HepG2 (cell line): ENCODE results near the gene MST1. TPM values are rescaled to one million over a fixed set of nuclear protein-coding genes. Genes with fewer than 3 reads are reported as not detected.

ENCODE experiments used
- AHR ChIP-seq: IDR thresholded peaks from 2 replicates; pipeline ENCODE4 v1.6.1; 2018; ENCODE audit warnings: missing genetic modification reagents, missing compliant biosample characterization
- CCAR2 ChIP-seq: fragments of 200-400 bp; formaldehyde crosslinking; optimal IDR thresholded peaks from 2 replicates; pipeline ENCODE3; 2018; ENCODE audit warnings: low read depth, mild to moderate bottlenecking, low read length, moderate library complexity
- DMAP1 ChIP-seq: IDR thresholded peaks from 2 replicates; pipeline ENCODE4 v1.6.1; 2016
- MAFK ChIP-seq, 2 experiments: IDR thresholded peaks in 1 of 2; conservative IDR thresholded peaks in 1 of 2; 2 replicates each; pipeline ENCODE4 v1.6.1; 2011; ENCODE audit warnings: improper control_type of control experiment in 2 of 2, low read length in 2 of 2
- MZF1 ChIP-seq: sonication (generic); formaldehyde crosslinking; IDR thresholded peaks from 2 replicates; pipeline ENCODE4 v1.8.1; 2023; ENCODE audit warnings: mild to moderate bottlenecking, missing genetic modification reagents, borderline replicate concordance
- NCOR1 ChIP-seq: fragments of 200-600 bp; sonication (generic); IDR thresholded peaks from 2 replicates; pipeline ENCODE4 v1.7.0; 2017; ENCODE audit warnings: antibody characterized with exemption, low read length, borderline replicate concordance
- NFIC ChIP-seq: IDR thresholded peaks from 2 replicates; pipeline ENCODE4 v1.6.1; 2012; ENCODE audit warnings: mild to moderate bottlenecking, low read length, inconsistent platforms
- RARA ChIP-seq: IDR thresholded peaks from 2 replicates; pipeline ENCODE4 v1.6.1; 2016; ENCODE audit warnings: missing genetic modification reagents, missing compliant biosample characterization
- SATB2 ChIP-seq: sonication (generic); formaldehyde crosslinking; IDR thresholded peaks from 2 replicates; pipeline ENCODE4 v1.5.0; 2020; ENCODE audit warnings: missing genetic modification reagents
- SOX13 ChIP-seq, 3 experiments: fragments of 450-650 bp in 1 of 3; sonication (generic) in 1 of 3; formaldehyde crosslinking in 1 of 3; IDR thresholded peaks in 2 of 3; conservative IDR thresholded peaks in 1 of 3; 2 replicates each; pipeline versions ENCODE4 v1.5.0 to v1.6.1; 2016 to 2020; ENCODE audit warnings: antibody characterized with exemption in 1 of 3, mild to moderate bottlenecking in 1 of 3, missing compliant biosample characterization in 1 of 3, missing genetic modification reagents in 1 of 3, moderate library complexity in 1 of 3
- SRY ChIP-seq: sonication (generic); formaldehyde crosslinking; IDR thresholded peaks from 2 replicates; pipeline ENCODE4 v1.8.0; 2022; ENCODE audit warnings: mild to moderate bottlenecking, missing genetic modification reagents
- SYNCRIP ChIP-seq: fragments of 200-400 bp; formaldehyde crosslinking; IDR thresholded peaks from 2 replicates; pipeline ENCODE4 v1.6.1; 2018; ENCODE audit warnings: mild to moderate bottlenecking, low read depth, low read length; ENCODE audit not compliant: insufficient read depth
- TARDBP ChIP-seq: sonication (generic); formaldehyde crosslinking; IDR thresholded peaks from 2 replicates; pipeline ENCODE4 v1.8.0; 2022; ENCODE audit warnings: mild to moderate bottlenecking, missing genetic modification reagents
- TBX3 ChIP-seq: fragments of 450-650 bp; IDR thresholded peaks from 2 replicates; pipeline ENCODE4 v1.6.1; 2017; ENCODE audit warnings: antibody characterized with exemption, mild to moderate bottlenecking, inconsistent platforms, borderline replicate concordance
- TCF7 ChIP-seq: sonication (generic); IDR thresholded peaks from 2 replicates; pipeline ENCODE4 v1.6.1; 2016; ENCODE audit warnings: antibody characterized with exemption, low read depth
- ZNF382 ChIP-seq: sonication (generic); formaldehyde crosslinking; IDR thresholded peaks from 2 replicates; pipeline ENCODE4 v1.5.0; 2020; ENCODE audit warnings: missing genetic modification reagents, mild to moderate bottlenecking, borderline replicate concordance
- ZNF446 ChIP-seq: sonication (generic); formaldehyde crosslinking; IDR thresholded peaks from 2 replicates; pipeline ENCODE4 v1.5.0; 2020; ENCODE audit warnings: mild to moderate bottlenecking, missing genetic modification reagents
- ZNF460 ChIP-seq: sonication (generic); formaldehyde crosslinking; IDR thresholded peaks from 2 replicates; pipeline ENCODE4 v1.5.1; 2020; ENCODE audit warnings: missing genetic modification reagents, mild to moderate bottlenecking, borderline replicate concordance
- ZNF740 ChIP-seq: sonication (generic); formaldehyde crosslinking; IDR thresholded peaks from 2 replicates; pipeline ENCODE4 v1.4.0; 2020; ENCODE audit warnings: missing genetic modification reagents
- ZNF770 ChIP-seq: sonication (generic); formaldehyde crosslinking; IDR thresholded peaks from 2 replicates; pipeline ENCODE4 v1.5.0; 2020; ENCODE audit warnings: mild to moderate bottlenecking, missing genetic modification reagents
- polyA plus RNA-seq, 8 experiments: library from polyadenylated mRNA; depleted of rRNA in 3 of 8; stranded (reverse) in 7 of 8; unstranded in 1 of 8; fragments of >200 nt; fragmentation: Illumina TruSeq in 4 of 8; extraction: Trizol in 4 of 8; gene quantifications; 2 replicates each; pipeline versions ENCODE4 v1.2.1 to v1.2.3, GENCODE V29; 2011 to 2016; ENCODE audit warnings: low read depth in 4 of 8, missing spikeins in 1 of 8, mixed read lengths in 1 of 8; ENCODE audit not compliant: insufficient read depth in 1 of 8
- total RNA-seq, 5 experiments: library from RNA; depleted of rRNA; stranded (reverse); fragments of >200 nt; fragmentation: Illumina TruSeq; extraction: Trizol; gene quantifications; 2 replicates each; pipeline ENCODE4 v1.2.3, GENCODE V29; 2016; ENCODE audit warnings: low read depth in 1 of 5
- TF ChIP-seq, protein P1 (sequence below): sonication (generic); formaldehyde crosslinking; IDR thresholded peaks from 2 replicates; pipeline ENCODE4 v1.8.1; 2023; ENCODE audit warnings: missing genetic modification reagents, inconsistent platforms, borderline replicate concordance
- TF ChIP-seq, protein P2 (sequence below): sonication (generic); formaldehyde crosslinking; IDR thresholded peaks from 2 replicates; pipeline ENCODE4 v1.8.0; 2022; ENCODE audit warnings: missing genetic modification reagents, mild to moderate bottlenecking, moderate library complexity, borderline replicate concordance

Gene MST1
- total and polyA plus RNA-seq, 2 of the 13 experiments (the other 11 are each of a cell fraction or from before 2014, with no cell fraction given) = 189 to 452 TPM

DNA sequence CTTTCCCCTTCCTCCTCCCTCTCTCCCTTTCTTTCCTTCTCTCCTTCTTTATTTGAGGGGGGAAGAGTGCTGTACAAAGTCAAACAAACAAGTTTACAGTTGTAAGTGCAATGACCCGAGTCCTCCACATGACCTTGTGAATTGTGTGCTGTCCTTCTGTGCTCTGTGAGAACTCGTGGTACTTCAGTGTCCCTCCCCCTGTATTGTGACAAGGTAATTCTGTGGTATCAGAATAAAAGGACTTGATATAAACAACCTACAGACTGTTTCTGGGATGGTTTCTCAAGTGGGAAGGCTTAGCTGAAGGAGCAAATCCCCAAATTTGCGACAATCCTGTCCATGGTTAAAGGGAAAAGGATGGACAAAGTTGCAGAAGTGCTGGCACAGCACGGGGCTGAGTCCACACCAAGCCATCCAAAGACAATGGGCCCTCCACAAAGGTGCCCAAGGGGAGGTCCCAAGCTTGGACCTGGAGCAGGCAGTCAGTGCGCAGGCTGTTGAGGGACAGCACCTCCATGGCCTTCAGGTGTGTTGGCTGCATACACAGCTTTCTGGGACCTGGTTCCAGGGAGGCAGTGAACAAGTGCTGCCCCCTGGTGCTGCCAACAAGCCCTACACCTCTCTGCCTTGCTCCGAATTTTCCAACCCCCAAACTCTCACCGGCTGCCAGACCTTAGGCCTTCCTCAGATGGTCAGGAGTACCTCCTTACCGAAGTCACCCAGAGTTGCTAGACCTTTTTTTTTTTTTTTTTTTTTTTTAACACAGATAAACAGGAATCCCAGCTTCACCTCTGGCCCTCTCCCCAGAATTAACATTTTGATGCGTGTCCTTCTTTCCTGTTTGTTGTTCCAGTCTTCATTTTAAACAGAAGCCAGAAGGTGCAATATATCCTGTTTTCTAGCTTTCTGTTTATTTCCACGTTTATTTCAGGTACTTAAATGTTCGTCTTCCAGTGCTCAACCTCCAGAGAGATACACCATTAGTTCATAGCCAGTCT, 17.7 kb downstream of the MST1 start (continued):
- TF ChIP-seq SRY (CRISPR knock-in tag) (no peak), CCAR2 (no peak), NCOR1 (no peak), TARDBP (CRISPR knock-in tag) (peak; percentile 64), MZF1 (CRISPR knock-in tag) (no peak), RARA (CRISPR knock-in tag) (peak; percentile 97), ZNF382 (no peak), ZNF446 (CRISPR knock-in tag) (no peak), SATB2 (CRISPR knock-in tag) (no peak), ZNF770 (CRISPR knock-in tag) (no peak), SYNCRIP (no peak), AHR (no peak), TBX3 (no peak), DMAP1 (CRISPR knock-in tag) (peak; percentile 67; the same call in 1 of the 2 replicates), SOX13 (IDR thresholded peaks at IDR 0.05) (no peak), SOX13 (CRISPR knock-in tag; conservative IDR thresholded peaks at IDR 0.05 in 1 of 2, IDR thresholded peaks at IDR 0.05 in 1 of 2) (peak in 1 of 2 experiments; percentile 80; a peak in 2 of 4 replicates), ZNF460 (CRISPR knock-in tag) (no peak), NFIC (no peak), MAFK (conservative IDR thresholded peaks at IDR 0.05 in 1 of 2, IDR thresholded peaks at IDR 0.05 in 1 of 2; ENCODE audit: low read length in 2 of 2) (no peak), TCF7 (no peak), ZNF740 (CRISPR knock-in tag) (0 out of 2 replicates have a peak, but pooled peaks have one; percentile 23)
- TF ChIP-seq, protein P1, sequence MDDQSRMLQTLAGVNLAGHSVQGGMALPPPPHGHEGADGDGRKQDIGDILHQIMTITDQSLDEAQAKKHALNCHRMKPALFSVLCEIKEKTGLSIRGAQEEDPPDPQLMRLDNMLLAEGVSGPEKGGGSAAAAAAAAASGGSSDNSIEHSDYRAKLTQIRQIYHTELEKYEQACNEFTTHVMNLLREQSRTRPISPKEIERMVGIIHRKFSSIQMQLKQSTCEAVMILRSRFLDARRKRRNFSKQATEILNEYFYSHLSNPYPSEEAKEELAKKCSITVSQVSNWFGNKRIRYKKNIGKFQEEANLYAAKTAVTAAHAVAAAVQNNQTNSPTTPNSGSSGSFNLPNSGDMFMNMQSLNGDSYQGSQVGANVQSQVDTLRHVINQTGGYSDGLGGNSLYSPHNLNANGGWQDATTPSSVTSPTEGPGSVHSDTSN (CRISPR knock-in tag) = no peak
- TF ChIP-seq, protein P2, sequence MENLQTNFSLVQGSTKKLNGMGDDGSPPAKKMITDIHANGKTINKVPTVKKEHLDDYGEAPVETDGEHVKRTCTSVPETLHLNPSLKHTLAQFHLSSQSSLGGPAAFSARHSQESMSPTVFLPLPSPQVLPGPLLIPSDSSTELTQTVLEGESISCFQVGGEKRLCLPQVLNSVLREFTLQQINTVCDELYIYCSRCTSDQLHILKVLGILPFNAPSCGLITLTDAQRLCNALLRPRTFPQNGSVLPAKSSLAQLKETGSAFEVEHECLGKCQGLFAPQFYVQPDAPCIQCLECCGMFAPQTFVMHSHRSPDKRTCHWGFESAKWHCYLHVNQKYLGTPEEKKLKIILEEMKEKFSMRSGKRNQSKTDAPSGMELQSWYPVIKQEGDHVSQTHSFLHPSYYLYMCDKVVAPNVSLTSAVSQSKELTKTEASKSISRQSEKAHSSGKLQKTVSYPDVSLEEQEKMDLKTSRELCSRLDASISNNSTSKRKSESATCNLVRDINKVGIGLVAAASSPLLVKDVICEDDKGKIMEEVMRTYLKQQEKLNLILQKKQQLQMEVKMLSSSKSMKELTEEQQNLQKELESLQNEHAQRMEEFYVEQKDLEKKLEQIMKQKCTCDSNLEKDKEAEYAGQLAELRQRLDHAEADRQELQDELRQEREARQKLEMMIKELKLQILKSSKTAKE (CRISPR knock-in tag) = peak; percentile 75
